Measurements from ENCODE around the gene MNS1.

- no peak for TF ChIP-seq CTCF (IDR thresholded peaks at IDR 0.05)
- TF ChIP-seq ZFX (IDR thresholded peaks at IDR 0.05; ENCODE audit: borderline replicate concordance), result no peak
Measured at GRCh38 chr15:56492791-56493555, 28.0 kb upstream of the MNS1 start.

Measured in 22Rv1 (cell line).